ENCODE data around the gene ZNF488.

ZNF488 gene

GRCh38 chr10:47410862-47411261 is 26.8 kb upstream of the ZNF488 start:
- no peak overlapping the region for H3K4me3 ChIP-seq (ENCODE audit: low read depth, low read length)
- no peak for DNase-seq (ENCODE audit: low read depth)

DNA sequence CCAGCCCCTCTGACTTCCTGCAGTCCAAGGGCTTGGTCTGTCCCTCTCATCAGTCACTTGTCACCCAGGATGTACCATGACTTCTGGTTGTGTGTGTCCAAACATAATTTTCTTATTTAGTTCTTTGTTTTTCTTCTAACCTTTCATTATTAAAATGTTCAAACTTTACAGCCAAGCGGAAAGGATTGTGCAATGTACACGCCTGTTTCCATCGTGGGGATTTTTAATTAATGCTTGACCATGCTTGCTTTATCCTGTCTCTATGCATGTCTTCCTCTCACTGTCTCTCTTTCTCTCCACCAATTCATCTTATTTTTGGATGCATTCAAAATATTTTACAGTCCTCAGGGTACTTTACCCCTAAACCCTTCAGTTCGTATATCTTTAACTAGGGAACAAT is 26.2 kb upstream of the ZNF488 start:
- DNase-seq (ENCODE audit: low read depth) = no peak
- no peak overlapping the region for H3K4me3 ChIP-seq (ENCODE audit: low read depth, low read length)

DNA sequence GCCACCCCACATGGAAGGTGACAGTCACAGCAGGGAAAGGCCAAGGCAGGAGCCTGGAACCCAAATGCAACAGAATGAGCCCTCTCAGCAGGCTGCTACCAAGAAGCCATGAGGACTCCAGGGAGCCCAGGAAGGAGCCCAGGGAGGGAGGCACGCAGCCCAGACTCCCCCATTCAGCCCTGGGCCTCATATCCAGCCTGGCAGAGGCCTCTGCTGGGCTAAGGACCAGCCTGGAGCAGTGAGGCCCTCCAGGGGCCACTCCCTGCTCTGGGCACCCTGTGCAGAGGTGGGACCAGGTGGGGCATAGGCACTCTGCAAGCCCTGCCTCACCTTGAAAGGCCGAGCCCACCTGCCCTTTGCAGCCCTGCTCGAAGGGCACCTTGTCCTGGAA is 25.8 kb upstream of the ZNF488 start:
- no peak for DNase-seq (ENCODE audit: low read depth)
- H3K4me3 ChIP-seq (ENCODE audit: low read depth, low read length) = no peak overlapping the region

- DNase-seq (ENCODE audit: low read depth) = no peak
- no peak overlapping the region for H3K4me3 ChIP-seq (ENCODE audit: low read depth, low read length)
Observed at GRCh38 chr10:47409171-47409865, 25.2 kb upstream of the ZNF488 start.

DNA sequence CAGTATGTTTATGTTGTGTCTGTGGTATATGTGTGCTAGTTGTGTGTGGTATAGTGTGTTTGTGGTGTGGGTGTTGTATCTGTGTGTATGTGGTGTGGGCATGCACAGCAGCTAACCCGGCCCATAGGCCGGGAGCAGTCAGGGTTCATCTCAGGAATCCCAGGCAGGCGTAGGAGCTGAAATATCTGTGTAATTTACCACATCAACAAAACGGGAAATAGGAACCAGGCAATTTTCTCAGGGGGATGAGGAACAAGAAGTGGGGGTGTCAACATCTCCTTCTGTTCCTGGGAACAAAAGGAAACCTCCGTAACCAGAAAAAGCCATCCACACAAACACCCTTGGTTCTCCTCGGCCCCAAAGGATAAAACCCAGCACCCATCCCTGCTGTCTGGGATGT is 24.5 kb upstream of the ZNF488 start:
- no peak overlapping the region for H3K4me3 ChIP-seq (ENCODE audit: low read depth, low read length)
- no peak for DNase-seq (ENCODE audit: low read depth)

DNA sequence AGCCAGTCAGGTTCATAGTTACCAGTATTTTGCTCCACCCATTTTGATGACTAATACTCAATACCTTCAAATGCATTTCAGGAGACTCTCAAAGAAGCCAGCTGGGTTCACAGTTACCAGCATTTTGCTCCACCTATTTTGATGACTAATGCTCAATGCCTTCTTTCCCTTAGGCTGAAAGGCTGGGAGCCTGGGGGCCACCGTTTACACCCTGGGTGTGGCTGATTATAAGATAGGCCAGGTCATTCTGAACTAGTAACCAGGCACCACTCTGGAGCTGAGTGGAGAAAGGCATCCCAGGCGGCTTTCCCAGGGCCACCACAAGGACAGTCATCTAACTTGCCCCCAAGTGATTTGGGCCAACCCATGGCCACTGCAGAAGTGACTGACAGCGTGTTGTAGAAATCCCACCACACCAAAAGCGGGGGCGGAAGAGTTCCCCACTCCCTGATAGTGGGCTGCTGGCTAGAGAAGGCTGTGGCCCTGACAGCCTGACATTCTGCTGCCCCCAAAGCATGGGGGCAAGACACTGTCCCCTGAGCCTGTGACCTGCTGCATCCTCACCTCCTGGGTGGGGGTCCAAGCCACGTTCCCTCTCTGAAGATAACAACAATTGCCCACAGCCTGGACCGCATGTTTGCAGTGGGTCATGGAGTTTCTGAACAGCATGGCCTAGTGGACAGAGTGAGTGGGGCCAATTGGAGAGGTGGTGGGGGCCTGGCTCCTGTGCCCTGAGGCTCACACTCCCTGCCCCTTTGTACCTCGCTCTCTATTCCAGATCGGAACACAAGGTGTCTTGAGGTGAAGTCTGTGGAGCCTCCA is 23.0 kb upstream of the ZNF488 start:
- no peak for DNase-seq (ENCODE audit: low read depth)
- no peak overlapping the region for H3K4me3 ChIP-seq (ENCODE audit: low read depth, low read length)

DNA sequence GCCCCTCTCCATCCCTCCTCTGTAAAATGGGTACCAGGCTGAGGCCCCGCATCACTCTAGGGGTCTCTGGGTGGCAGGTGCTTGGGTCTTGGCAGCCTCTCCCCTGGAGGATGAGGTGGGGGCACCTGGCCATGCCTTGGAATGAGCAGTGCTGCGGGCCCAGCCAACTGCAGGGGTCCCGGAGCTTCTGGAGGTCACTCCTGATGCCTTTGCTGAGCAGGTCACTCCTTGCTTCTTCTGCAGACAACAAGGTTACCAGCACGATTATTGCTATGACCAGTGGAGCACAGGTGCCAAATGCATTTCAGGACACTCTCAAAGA is 22.4 kb upstream of the ZNF488 start:
- DNase-seq (ENCODE audit: low read depth) = no peak
- no peak overlapping the region for H3K4me3 ChIP-seq (ENCODE audit: low read depth, low read length)

- no peak overlapping the region for H3K4me3 ChIP-seq (ENCODE audit: low read depth, low read length)
- DNase-seq (ENCODE audit: low read depth) = no peak
Observed at GRCh38 chr10:47405857-47406547, 21.9 kb upstream of the ZNF488 start.

DNA sequence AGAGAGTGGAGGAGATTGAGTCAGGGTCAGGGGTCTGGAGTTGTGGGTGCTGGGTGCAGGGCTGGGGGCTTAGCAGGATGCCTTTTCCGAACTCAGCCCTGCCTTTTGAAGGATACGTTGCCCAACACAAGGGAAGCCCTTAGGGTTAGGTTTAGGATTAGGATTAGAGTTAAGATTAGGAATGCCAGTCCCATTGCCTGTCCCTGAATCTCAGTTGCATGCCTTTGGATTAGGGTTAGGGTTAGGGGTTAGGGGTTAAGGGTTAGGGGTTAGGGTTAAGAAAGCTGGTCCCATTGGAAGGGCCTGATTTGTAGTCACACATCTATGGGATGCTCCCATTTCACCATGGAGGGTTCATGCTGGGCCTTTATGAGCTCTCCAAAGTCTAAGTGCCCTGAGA is 20.8 kb upstream of the ZNF488 start:
- no peak for DNase-seq (ENCODE audit: low read depth)
- H3K4me3 ChIP-seq (ENCODE audit: low read depth, low read length) = no peak overlapping the region

DNA sequence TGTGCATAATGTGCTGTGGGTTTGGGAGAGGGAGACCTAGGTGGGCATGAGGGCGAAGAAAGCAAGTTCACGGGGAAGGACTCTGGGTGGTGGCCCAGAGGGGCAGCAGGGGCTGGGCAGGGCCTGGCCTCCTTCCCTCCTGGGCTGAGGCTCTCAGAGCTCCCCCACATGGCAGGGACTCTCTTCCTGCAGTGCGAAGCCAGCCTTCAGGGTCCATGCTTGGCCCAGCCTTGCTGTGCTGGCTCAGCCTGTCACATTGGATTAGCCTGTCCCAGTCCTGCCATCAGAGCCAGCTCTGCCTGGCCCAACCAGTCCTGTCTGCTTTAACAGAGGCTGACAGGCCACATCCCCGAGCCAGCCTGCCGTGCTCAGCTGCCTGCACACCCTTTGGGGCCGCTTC is 20.4 kb upstream of the ZNF488 start:
- DNase-seq (ENCODE audit: low read depth) = no peak
- H3K4me3 ChIP-seq (ENCODE audit: low read depth, low read length) = no peak overlapping the region

GRCh38 chr10:47403446-47404318 is 19.6 kb upstream of the ZNF488 start:
- no peak overlapping the region for H3K4me3 ChIP-seq (ENCODE audit: low read depth, low read length)
- DNase-seq (ENCODE audit: low read depth) = no peak

GRCh38 chr10:47402641-47403301 is 18.7 kb upstream of the ZNF488 start:
- DNase-seq (ENCODE audit: low read depth) = peak; percentile 33
- no peak overlapping the region for H3K4me3 ChIP-seq (ENCODE audit: low read depth, low read length)

DNA sequence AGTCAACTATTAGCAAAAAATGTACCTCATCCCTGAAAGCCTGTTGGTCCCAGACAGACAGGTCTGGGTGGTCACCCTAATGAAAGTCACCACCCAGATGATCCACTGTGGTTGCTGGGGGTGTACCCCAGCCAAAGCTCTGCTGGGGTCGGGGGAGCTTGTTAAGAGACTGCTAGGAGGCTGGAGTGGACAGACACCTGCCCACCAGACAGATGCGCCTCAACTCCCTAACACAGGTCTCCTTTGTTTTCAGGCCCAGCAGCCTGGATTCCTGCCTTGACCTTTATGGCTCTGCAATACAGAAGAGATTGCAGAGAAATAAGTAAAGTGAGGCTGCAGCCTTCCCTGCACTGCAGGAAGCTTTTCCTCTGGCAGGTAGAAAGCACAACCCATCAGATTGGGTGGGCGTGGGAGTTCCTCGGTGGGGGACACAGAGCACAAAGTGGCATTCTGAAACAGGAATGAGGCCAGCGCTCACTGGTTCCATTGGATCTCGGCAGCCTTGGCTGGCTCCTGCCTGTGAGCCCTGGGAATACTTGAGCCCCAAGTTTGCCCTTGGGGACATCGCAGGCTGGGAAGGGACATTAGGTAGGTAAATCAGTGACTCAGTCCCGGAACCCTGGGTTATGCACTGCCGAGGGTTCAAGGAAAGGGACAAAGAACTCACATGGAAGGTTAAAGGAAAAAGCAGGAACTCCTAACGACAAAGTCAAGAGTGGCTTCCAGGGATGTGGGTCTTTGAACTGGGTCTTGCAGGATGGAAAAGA is 18.0 kb upstream of the ZNF488 start:
- DNase-seq (ENCODE audit: low read depth) = no peak
- no peak overlapping the region for H3K4me3 ChIP-seq (ENCODE audit: low read depth, low read length)

- H3K4me3 ChIP-seq (ENCODE audit: low read depth, low read length) = no peak overlapping the region
- DNase-seq (ENCODE audit: low read depth) = no peak
Observed at GRCh38 chr10:47401210-47401609, 17.1 kb upstream of the ZNF488 start.

GRCh38 chr10:47400786-47401185 is 16.7 kb upstream of the ZNF488 start:
- no peak for DNase-seq (ENCODE audit: low read depth)
- no peak overlapping the region for H3K4me3 ChIP-seq (ENCODE audit: low read depth, low read length)

DNA sequence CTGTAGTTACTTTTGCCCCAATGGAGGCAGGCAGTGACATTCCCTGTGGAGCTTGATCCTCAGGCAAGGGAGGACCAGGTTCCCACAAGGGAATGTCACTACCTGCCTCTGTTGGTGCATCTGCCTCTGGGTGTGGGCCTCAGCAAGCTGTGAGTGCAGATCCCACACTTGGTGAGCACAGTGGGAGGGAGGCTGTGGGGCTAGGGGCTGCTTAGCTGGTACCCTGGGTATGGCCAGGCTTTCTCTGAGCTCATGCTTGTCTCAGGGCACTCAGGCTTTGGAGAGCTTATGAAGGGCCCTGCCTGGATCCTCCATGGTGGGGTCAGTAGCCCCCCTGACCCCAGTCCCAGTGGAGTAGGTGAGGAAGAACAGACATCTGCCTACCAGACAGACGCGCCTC is 16.2 kb upstream of the ZNF488 start:
- no peak for DNase-seq (ENCODE audit: low read depth)
- H3K4me3 ChIP-seq (ENCODE audit: low read depth, low read length) = no peak overlapping the region

DNA sequence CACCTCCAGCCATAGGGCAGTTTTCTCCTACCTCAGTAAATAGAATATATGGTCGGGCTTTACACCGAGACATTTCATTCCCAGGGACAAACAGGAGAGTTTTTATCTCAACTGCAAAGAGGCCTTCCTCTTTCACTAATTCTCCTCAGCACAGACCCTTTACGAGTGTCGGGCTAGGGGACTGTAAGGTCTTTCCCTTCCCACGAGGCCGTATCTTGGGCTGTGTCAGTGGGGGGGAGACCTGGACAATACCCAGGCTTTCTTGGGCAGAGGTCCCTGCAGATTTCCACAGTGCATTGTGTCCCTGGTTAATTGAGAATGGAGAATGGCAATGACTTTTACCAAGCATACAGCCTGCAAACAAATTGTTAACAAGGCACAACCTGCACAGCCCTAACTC is 13.2 kb upstream of the ZNF488 start:
- H3K4me3 ChIP-seq (ENCODE audit: low read depth, low read length) = no peak overlapping the region
- no peak for DNase-seq (ENCODE audit: low read depth)

DNA sequence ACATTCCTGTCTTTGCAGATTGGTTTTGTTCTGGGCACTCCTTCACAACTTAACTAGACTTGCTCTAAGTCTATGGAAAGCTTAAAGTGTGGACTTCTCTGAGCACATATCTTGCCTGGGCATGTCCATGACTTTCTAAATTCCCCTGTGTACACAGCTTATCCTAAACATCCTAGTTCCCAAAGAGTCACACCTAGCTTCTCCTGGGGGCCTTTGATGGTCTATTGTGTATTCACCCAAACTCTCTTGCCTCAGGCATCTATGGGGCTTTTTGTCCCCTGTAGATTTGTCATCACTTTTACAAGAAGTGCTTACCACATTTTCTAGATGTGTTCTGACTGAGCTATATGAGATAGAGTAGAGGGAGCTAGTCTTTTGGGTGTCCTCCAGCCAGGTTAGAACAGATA is 12.2 kb upstream of the ZNF488 start:
- no peak for DNase-seq (ENCODE audit: low read depth)
- H3K4me3 ChIP-seq (ENCODE audit: low read depth, low read length) = no peak overlapping the region

DNA sequence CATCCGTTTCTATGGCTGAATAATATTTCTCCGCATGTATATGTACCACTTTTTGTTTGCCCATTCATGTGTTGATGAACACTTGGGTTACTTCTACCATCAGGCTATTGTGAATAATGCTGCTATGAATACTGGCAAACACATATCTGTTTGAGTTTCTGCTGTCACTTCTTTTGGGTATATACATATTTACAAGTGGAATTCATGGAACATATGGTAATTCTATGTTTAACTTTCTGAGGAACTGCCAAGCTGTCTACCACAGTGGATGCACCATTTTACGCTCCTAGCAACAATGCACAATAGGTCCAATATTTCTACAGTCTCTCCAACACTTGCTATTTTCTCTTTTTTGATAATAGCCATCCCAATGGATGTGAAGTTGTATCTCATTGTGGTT is 5.5 kb upstream of the ZNF488 start:
- H3K4me3 ChIP-seq (ENCODE audit: low read depth, low read length) = no peak overlapping the region
- no peak for DNase-seq (ENCODE audit: low read depth)

Data from skeletal muscle cell (primary cell).